Body of pancreas (tissue), 4 donors: Measurements from ENCODE around the gene LOXHD1.

ENCODE experiments used
- POLR2A ChIP-seq, 3 donors: fragments of 450-650 bp; IDR thresholded peaks; one replicate each; pipeline ENCODE4 v1.6.1; 2016; ENCODE audit warnings: antibody characterized with exemption in 3 of 3, mild to moderate bottlenecking in 2 of 3
- TF ChIP-seq, protein P1 (sequence below), 7 experiments: fragments of 450-650 bp in 4 of 7; fragments of 200-600 bp in 3 of 7; sonication (generic) in 3 of 7; IDR thresholded peaks; one replicate each; pipeline ENCODE4 v1.5.1; 2016 to 2019; ENCODE audit warnings: antibody characterized with exemption in 7 of 7

DNA sequence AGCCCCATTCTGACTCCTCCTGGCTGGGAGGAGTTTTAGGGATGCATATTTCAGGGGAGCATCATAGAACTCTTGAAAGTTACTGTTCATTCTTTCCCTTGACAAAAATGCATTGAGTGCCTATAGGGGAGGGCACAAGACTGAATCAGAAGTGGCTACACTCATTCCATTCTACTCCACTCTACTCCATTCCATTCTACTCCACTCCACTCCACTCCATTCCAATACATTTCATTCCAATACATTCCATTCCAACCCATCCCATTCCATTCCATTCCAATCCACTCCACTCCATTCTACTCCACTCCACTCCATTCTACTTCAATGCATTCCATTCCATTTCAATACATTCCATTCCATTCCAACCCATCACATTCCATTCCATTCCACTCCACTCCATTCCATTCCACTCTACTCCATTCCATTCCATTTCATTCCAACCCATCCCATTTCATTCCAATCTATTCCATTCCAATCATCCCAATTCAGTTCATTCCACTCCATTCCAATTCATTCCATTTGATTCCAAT is 110.8 kb downstream of the LOXHD1 start:
- TF ChIP-seq, protein P1, sequence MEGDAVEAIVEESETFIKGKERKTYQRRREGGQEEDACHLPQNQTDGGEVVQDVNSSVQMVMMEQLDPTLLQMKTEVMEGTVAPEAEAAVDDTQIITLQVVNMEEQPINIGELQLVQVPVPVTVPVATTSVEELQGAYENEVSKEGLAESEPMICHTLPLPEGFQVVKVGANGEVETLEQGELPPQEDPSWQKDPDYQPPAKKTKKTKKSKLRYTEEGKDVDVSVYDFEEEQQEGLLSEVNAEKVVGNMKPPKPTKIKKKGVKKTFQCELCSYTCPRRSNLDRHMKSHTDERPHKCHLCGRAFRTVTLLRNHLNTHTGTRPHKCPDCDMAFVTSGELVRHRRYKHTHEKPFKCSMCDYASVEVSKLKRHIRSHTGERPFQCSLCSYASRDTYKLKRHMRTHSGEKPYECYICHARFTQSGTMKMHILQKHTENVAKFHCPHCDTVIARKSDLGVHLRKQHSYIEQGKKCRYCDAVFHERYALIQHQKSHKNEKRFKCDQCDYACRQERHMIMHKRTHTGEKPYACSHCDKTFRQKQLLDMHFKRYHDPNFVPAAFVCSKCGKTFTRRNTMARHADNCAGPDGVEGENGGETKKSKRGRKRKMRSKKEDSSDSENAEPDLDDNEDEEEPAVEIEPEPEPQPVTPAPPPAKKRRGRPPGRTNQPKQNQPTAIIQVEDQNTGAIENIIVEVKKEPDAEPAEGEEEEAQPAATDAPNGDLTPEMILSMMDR (IDR thresholded peaks at IDR 0.05) = no peak
- no peak for TF ChIP-seq POLR2A (IDR thresholded peaks at IDR 0.05)
